ENCODE measurements around the gene PLPP2.
"Not testable (repeated sequence)": the region's sequence is repeated elsewhere in the genome, so short reads cannot be mapped to it uniquely, and the experiment has no call there.

Gene PLPP2

DNA sequence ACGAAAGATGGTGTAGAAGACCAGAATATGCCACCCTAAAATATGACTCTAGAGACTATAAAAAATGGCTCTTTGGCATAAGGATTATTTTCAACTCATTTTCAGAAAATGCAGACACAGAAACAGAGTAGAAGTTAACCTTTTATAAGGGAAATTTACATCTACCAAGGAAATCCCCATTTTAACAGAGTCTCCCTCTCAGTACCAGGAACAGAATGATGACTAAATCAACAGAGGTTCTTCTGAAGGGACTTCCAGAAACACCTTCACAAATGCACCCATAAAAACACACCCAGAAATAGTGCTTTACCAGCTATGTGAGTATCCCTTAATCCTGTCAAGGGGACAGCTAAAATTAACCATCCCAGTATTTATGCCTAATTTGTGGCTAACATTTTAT lies 29.1 kb downstream of the PLPP2 start:
- no peak for DNase-seq

DNA sequence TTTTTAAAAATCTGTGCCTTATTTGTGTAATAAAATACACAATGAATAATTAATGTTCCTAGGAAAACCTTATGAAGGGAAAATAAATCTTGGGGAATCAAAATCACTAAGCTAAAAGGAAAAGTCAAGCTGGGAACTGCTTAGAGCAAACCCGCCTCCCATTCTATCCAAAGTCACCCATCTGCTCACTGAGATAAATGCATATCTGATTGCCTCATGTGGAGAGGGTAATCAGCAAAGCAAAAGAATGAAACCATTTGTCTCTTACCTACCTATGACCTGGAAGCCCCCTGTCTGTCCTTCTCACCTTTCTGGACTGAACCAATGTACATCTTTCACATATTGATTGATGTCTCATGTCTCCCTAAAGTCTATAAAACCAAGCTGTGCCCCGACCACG lies 34.4 kb downstream of the PLPP2 start:
- not testable (repeated sequence) for DNase-seq

DNA sequence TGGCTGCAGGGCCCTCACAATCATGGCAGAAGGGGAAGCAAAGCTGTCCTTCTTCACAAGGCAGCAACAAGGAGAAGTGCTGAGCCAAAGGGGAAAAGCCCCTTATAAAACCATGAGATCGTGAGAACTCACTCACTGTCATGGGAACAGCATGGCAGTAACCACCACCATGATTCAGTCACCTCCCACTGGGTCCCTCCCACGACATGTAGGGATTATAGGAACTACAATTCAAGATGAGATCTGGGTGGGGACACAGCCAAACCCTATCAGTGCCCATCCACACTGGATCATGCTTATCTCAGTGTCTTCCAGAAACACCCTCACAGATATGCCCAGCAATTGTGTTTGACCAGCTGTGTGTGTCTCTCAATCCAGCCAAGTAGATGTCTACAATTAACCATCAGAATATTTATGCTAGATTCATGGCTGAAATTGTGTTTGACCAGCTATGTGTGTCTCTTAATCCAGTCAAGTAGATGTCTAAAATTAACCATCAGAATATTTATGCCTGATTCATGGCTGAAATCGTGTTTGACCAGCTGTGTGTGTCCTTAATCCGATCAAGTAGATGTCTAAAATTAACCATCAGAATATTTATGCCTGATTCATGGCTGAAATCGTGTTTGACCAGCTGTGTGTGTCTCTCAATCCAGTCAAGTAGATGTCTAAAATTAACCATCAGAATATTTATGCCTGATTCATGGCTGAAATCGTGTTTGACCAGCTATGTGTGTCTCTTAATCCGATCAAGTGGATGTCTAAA lies 38.6 kb downstream of the PLPP2 start:
- not testable (repeated sequence) for DNase-seq

DNA sequence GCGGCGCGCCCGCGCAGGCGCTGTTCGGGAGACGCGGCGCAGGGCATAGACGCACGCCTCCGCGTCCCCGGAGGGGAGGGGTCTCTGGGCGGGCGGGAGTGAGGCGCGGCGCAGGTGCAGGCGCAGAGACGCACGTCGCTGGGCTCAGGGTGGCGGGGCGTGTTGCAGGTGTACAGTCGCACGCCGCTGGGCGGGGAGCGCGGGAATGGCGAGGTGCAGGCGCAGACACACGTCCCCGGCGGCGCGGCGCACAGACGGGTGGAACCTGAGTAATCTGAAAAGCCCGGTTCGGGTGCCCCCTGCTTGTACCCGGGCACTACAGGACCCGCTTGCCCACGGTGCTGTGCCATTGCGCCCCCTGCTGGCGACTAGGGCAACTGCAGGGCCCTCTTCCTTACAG lies 44.7 kb downstream of the PLPP2 start:
- no peak for DNase-seq

DNA sequence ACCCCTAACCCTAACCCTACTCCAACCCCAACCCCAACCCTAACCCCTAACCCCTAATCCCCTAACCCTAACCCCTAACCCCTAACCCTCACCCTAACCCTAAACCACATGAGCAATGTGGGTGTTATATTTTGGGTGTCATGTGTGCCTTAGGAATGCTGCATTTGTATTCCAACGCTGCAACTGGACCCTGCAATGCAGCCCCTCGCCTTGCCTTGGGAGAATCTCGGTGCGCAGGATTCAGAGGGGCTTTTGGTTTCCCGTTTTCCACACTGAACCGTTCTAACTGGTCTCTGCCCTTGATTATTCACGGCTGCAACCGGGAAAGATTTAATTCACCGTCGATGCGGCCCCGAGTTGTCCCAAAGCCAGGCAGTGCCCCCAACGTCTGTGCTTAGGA lies 45.3 kb downstream of the PLPP2 start:
- not testable (repeated sequence) for DNase-seq

DNA sequence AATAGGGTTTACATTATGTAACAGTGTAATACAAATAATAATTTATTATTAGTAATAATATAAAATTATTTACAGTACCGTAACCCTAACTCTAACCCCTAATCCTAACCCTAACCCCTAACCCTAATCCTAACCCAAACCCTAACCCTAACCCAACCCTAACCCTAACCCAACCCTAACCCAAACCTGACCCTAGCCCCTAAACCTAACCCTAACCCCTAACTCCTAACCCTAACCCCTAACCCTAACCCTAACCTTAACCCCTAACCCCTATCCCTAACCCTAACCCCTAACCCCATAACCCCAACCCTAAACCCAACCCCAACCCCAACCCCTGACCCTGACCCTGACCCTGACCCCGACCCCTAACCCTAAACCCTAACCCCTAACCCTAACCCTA lies 45.7 kb downstream of the PLPP2 start:
- DNase-seq = no peak
